ENCODE measurements around the gene TMEM232.

- TF ChIP-seq CTCF (conservative IDR thresholded peaks at IDR 0.05; ENCODE audit: low read depth, low read length) (no peak), RCOR1 (IDR thresholded peaks at IDR 0.05; ENCODE audit: insufficient replicate concordance, low read length) (no peak), POLR2A (IDR thresholded peaks at IDR 0.05; ENCODE audit: low read depth, low read length) (no peak), USF2 (IDR thresholded peaks at IDR 0.05; ENCODE audit: low read depth, low read length) (peak; percentile 51; the same call in 1 of the 2 replicates), RAD21 (IDR thresholded peaks at IDR 0.05; ENCODE audit: low read length) (no peak)
Measured at GRCh38 chr5:110769000-110769681, 42.7 kb upstream of the TMEM232 start.
